NCI-H1092 (cell line): ENCODE data around the gene LHX2.

ENCODE experiments used
- DNase-seq: peaks from one replicate; lab custom pipeline; 2025; lab: John Stamatoyannopoulos, UW

Gene LHX2

DNA sequence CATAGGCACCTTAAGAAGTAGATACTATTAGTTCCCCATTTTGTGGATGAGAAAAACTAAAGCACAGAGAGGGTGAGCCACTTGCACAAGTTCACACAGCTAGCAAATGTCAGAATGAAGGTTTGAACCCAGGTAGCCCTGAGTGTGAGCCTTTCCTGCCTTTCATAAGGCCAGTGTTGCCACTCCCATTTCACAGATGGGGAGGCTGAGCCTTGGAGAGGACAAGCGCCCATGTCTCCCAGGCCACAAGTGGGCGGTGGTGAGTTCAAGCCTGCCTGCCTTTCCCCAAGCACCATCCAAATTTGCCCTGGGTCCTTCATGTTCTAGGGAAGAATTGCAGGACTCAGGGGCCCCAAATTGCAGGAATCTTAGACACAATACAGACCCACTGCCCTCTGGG is 50.6 kb downstream of the LHX2 start:
- no peak for DNase-seq

DNA sequence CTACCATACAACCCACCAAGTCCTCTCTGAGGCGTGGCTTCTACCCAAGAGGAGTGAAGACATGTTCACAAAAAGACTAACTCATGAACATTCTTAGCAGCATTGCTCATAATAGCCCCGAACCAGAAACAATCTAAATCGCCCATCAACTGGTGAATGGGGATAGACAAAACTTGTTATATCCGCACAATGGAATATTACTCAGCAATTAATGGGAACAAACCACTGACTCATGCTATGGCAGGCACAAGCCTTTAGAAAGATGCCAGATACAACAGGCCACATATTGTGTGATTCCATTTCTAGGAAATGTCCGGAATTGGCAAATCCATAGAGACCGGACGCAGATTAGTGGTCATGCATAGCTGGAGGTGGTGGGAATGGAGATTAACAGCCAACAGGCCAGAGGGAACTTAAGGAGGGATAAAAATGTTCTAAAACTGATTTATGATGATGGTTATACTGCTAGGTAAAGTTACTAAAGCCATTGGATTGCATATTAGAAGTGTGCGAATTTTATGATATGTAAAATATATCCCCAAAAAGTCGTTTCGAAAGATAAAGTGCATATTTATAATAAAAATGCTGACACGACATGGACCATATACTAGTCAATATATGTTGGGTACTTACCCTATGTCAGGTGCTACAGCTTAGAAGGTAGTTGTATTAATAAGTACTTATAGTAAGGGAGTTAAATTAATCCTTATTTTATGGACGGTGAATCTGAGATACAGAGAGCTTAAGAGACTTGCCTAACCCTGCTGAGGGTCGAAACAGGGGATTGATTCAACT is 55.4 kb downstream of the LHX2 start:
- no peak for DNase-seq

DNA sequence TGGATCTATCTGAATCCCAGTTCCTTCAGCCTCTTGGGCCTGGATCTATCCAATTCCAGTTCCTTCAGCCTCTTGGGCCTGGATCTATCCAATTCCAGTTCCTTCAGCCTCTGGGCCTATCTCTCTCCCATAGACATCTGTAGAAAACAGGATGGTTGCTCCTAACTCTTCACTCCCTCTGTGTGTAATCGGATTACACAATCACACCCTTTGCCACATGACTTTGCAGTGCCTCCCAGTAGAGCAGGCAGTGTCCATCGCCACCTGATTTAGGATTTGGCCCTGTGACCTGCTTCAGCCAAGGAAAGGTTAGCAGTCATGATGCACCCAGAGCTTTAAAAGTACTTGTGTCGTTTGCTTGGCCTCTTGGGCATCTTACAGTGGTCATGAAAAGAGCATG is 56.7 kb downstream of the LHX2 start:
- DNase-seq, result no peak

DNA sequence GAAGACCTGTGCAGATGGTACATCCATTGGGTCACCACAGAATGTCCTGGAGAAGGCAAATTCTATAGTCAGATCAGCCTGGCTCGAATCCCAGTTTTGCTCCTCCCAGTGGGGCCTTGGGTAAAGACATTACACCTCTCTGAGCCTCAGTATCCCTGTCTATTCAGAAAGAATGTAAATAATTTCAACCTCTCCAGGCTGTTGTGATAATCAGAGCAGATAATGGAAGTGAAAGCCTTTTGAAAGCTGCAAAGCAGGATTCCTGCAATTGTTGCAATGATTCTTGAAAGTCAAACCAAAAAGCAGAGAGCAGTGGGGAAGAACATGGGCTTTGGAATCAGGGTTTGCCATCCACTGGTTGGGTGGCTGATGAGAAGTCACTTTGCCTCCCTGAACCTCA is 63.2 kb downstream of the LHX2 start:
- DNase-seq, result no peak

DNA sequence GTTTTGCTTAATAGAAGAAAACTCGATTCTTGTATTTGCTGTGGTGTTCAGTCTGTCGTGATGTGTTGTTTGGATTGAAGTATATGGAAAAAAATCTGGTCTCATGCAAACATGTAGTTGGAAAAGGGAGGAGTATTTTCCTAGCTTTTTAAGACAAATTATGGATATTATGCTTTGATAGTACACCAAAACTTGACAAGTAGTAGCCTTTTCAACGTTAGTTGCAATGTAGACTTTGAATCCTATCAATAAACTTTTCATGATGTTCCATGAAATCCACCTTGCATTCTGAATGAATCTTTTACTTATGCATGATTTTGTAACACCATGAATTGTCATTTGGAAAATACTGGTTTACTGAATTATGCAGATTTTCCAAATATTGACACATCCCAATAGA is 64.2 kb downstream of the LHX2 start:
- DNase-seq, result no peak

DNA sequence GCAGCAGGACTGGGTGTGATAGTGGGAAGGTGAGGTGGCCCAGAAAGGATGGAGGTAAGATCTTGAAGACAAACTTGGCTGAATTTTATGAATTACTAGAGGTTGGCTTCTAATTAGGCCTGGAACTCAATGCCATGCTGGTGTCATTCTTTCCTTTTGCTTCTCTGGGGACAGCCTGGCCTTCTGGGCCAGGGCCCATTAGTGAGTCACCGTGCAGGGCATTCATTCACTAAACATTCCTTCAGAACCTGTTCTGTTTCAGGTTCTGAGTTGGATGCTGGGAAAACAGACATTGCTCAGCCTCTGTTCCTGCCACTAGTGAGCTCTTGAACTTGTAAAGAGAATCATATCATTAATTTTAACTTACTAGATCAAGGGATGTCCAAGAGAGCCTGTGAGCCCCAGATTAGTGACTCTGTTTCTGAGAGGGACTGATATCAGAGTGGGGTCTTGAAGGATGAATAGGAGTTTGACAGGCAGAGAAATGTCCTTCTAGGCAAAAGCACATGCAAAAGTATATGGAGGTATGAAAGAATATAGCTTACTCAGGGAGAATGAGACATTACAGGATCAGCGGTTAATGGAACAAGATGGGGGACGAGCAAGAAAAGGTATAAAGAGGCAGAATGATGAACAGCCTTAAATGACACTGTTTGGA is 66.5 kb downstream of the LHX2 start:
- DNase-seq, result no peak

DNA sequence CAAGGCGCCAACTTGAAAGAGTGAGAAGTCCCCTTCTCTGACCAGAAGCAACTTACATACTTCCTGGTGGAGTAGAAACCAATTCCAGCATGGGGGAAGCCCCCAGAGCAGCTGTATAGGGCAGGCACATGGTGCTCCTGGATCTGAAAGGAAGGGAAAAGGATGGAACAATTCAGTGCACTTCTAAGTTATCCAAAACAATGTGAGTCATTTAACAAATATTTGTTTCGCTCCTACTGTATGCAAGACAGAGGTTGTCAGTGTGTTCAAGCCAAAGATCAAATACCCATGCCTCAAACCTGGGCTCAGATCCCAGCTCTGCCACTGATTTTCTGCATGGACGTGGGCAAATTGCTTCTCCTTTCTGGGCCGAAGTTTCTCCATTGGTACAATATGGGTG is 67.1 kb downstream of the LHX2 start:
- no peak for DNase-seq

DNA sequence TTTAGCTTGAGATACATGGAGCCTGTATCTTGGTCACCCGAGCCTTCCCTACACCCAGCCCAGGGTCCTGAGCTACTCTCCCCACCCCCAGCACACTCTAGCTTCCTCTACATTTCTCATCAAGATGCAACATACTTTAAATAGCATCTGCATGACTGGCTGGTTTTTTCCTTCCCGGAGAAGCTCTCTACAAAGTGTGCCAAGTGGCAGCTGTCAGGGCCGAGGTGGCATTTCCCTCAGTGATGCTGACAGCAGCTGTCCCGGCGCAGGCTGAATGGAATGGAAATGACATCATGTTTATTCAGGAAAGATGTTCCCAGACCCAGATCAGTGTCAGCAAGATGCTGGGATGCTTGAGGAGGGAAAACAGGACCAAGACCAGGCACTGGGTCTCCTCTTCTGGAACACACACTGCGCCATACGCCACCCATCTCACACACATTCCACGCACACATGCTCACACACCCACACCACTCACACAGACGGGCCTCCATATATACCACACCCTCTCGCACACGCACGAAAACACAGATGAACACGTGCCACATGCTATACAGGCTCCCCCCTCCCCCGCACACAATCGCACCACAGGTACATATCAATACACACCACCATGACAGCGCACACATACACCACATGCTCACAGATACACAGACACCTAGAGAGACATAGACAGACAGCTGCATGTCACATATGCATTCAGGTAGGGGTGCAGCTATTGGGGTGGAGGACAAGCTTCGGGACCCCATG is 67.8 kb downstream of the LHX2 start:
- no peak for DNase-seq

DNA sequence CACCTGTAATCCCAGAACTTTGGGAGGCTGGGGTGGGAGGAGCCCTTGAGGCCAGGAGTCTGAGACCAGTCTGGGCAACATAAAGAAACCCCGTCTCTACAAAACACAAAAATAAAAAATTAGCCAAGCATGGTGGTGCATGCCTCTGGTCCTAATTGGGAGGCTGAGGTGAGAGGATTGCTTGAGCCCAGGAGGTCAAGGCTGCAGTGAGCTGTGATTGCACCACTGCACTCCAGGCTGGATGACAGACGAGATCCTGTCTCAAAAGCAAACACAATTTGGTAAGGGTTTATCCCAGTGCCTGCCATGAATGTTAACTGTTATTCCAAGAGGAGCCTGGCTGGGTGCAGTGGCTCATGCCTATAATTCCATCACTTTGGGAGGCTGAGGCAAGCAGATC is 71.1 kb downstream of the LHX2 start:
- DNase-seq, result no peak
